ENCODE results near the gene ZKSCAN4. TPM values are rescaled to one million over a fixed set of nuclear protein-coding genes. Genes with fewer than 3 reads are reported as not detected.

Gene ZKSCAN4
- total RNA-seq, 2 donors from 2014 or later = 2.7 to 5.8 TPM

DNA sequence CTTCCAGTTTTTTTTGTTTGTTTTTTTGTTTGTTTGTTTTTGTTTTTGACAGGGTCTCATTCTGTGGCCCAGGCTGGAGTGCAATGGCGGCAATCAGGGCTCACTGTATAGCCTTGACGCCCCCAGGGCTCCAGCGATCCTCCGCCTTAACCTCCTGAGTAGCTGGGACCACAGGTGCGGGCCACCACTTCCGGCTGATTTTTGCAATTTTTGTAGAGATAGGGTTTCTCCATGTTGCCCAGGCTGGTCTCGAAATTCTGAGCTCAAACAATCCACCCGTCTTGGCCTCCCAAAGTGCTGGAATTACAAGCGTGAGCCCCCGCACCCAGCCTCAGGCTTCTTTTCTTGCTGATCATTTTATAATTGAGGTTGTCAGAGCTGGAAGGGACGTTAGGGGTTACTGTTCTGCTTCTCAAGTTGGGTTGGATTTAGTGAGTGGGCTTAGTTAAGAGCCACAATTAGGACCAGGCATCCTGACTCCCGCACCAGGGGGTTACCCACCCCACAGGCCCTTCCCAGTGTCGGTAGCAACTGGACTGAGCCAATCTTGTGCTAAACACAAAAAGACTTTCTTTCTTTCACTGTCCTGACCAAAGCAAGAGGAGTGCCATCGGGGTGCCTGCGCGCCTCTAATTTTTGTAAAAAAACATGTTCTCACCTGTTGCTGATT lies 40.1 kb downstream of the ZKSCAN4 start:
- Histone ChIP-seq H3K9me3 (no peaks in the 10 kb centered on the region), H3K4me1 (replicated peaks) (no peaks in the 10 kb centered on the region), H3K4me3 (no peak overlapping the region), H3K27me3 (replicated peaks; ENCODE audit: insufficient read depth) (peaks cover 34% of the 10 kb centered on the region), H3K27ac (no peak overlapping the region), H3K36me3 (no peaks in the 10 kb centered on the region)
- 22% methylated on average over 16 of the region's 16 CpGs for WGBS
- no peak for DNase-seq (ENCODE audit: low spot score)
- TF ChIP-seq POLR2A (IDR thresholded peaks at IDR 0.05) (no peak), POLR2AphosphoS5 (IDR thresholded peaks at IDR 0.05) (no peak)
- TF ChIP-seq, protein P1, sequence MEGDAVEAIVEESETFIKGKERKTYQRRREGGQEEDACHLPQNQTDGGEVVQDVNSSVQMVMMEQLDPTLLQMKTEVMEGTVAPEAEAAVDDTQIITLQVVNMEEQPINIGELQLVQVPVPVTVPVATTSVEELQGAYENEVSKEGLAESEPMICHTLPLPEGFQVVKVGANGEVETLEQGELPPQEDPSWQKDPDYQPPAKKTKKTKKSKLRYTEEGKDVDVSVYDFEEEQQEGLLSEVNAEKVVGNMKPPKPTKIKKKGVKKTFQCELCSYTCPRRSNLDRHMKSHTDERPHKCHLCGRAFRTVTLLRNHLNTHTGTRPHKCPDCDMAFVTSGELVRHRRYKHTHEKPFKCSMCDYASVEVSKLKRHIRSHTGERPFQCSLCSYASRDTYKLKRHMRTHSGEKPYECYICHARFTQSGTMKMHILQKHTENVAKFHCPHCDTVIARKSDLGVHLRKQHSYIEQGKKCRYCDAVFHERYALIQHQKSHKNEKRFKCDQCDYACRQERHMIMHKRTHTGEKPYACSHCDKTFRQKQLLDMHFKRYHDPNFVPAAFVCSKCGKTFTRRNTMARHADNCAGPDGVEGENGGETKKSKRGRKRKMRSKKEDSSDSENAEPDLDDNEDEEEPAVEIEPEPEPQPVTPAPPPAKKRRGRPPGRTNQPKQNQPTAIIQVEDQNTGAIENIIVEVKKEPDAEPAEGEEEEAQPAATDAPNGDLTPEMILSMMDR (IDR thresholded peaks at IDR 0.05) = no peak
- intact Hi-C loops (cut with DNase I) = no loop called here

DNA sequence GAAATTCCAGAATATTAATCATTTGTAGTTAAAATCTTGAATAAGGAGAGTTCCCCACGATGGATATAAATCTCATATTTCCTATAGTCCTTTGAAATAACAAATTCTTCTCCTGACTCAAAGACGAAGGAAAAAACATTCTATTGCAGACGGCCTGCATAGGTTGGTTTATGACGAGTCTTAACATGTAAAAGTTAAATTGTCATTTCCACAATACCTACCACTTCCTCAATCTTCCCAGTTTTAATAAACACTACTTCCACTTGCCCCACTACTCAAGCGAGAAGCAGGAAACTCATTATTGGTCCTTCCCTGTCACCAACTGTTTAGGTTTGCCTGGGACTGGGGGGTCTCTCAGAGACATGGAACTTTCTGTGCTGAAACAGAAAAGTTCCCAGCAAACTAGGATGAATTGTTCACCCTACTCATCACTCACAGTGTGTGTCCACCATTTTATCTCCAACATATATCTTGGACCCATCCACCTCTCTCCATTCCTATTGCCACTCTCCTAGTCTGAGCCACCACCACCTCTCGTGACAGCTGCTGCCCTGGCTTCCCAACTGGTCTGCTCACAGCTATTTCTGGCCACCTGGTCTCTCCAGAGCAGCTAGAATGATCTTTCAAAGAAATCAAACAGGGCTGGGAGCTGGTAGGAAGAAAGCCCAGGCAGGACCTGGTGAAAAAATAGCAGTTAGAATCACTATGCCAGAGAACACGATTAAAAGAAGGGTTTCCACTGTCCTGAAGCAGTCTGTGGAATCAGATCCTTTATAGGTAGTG lies 42.1 kb downstream of the ZKSCAN4 start:
- WGBS = 46% methylated on average over 7 of the region's 7 CpGs
- TF ChIP-seq, protein P1 (IDR thresholded peaks at IDR 0.05) = no peak
- no peak for TF ChIP-seq POLR2AphosphoS5 (IDR thresholded peaks at IDR 0.05)
- TF ChIP-seq POLR2A (IDR thresholded peaks at IDR 0.05) = no peak
- H3K27ac ChIP-seq = no peak overlapping the region
- peaks cover 37% of the 10 kb centered on the region for H3K27me3 ChIP-seq (replicated peaks; ENCODE audit: insufficient read depth)
- H3K4me1 ChIP-seq (replicated peaks) = no peaks in the 10 kb centered on the region
- intact Hi-C loops (cut with DNase I) = no loop called here
- H3K36me3 ChIP-seq = no peaks in the 10 kb centered on the region
- H3K9me3 ChIP-seq = no peaks in the 10 kb centered on the region
- H3K4me3 ChIP-seq = no peak overlapping the region
- no peak for DNase-seq (ENCODE audit: low spot score)

DNA sequence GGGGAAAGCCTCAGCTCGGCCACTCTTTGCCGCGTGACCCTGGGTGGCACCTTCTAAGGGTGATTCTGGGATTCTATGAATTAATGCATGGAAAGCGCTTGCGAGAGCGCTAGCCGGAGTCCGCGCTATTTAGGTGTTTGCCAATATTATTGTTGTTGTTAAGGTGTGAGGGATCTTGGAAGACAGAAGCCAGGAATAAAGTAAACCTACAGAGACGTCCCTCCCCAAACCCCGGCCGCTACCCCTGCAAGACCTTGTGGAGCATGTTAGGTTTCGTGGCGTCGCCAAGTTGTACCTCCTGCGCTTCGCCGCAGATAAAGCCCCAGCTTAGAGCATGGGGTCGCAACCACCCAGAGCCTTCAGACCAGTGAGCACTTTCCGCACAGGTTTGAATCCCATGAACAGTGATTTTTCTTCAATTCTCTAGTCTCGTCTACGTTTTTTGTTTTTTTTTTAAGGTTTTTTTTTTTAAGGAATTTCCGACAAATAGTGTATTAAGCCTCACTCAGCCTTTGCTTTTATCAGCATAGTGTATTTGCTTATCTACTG lies 43.9 kb downstream of the ZKSCAN4 start:
- H3K9me3 ChIP-seq = no peaks in the 10 kb centered on the region
- H3K4me3 ChIP-seq = no peak overlapping the region
- intact Hi-C loops (cut with DNase I) = no loop called here
- no peak for DNase-seq (ENCODE audit: low spot score)
- H3K36me3 ChIP-seq = no peaks in the 10 kb centered on the region
- peaks cover 37% of the 10 kb centered on the region for H3K27me3 ChIP-seq (replicated peaks; ENCODE audit: insufficient read depth)
- no peaks in the 10 kb centered on the region for H3K4me1 ChIP-seq (replicated peaks)
- WGBS = 8% methylated on average over 23 of the region's 23 CpGs
- TF ChIP-seq, protein P1 (IDR thresholded peaks at IDR 0.05) = no peak
- TF ChIP-seq POLR2AphosphoS5 (IDR thresholded peaks at IDR 0.05) = no peak
- TF ChIP-seq POLR2A (IDR thresholded peaks at IDR 0.05) = no peak
- H3K27ac ChIP-seq = no peak overlapping the region

DNA sequence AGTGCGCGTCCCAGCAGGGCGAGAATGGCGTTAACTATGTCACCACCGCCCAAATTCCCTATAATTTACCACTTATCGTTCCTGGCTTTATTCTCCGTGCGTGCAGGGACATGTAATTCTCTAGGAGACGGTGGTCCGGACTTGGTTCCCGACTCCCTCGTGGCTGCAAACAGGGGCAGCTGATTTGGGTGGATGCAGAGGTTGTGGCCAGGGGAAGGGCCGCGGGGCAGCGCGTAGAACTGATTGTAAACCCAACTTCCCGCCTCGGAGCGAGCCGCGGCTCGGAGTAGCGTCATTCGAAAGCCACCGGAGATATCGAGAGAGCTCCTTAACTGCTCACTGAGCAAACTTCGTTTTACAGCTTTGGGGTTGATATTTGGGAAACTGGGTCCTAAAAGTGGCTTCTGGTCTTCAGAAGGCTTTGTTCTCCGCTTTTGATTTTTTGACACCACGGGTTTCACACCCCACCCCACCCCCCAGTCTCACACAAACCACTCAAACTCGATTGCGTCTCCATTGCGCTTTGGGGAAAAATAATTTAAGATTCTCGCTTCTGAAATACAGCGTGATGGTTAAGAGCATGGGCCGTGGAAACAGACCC lies 44.5 kb downstream of the ZKSCAN4 start:
- H3K27ac ChIP-seq = no peak overlapping the region
- TF ChIP-seq, protein P1 (IDR thresholded peaks at IDR 0.05) = no peak
- TF ChIP-seq POLR2A (IDR thresholded peaks at IDR 0.05) (no peak), POLR2AphosphoS5 (IDR thresholded peaks at IDR 0.05) (no peak)
- no peaks in the 10 kb centered on the region for H3K36me3 ChIP-seq
- intact Hi-C loops (cut with DNase I) = no loop called here
- H3K4me3 ChIP-seq = no peak overlapping the region
- no peaks in the 10 kb centered on the region for H3K9me3 ChIP-seq
- peaks cover 37% of the 10 kb centered on the region for H3K27me3 ChIP-seq (replicated peaks; ENCODE audit: insufficient read depth)
- no peaks in the 10 kb centered on the region for H3K4me1 ChIP-seq (replicated peaks)
- DNase-seq (ENCODE audit: low spot score) = no peak
- 6% methylated on average over 35 of the region's 35 CpGs for WGBS
